Subcutaneous adipose tissue (tissue), 4 donors: ENCODE measurements around the gene OPCML. TPM values are rescaled to one million over a fixed set of nuclear protein-coding genes. Genes with fewer than 3 reads are reported as not detected.

Experiments used
- CTCF ChIP-seq: fragments of 450-650 bp; IDR thresholded peaks from one replicate; pipeline ENCODE4 v1.5.1; 2016; ENCODE audit warnings: low read depth, mild to moderate bottlenecking, control low read depth, antibody characterized with exemption, moderate library complexity
- total RNA-seq, 4 donors: library from RNA; depleted of rRNA; stranded (reverse); fragments of >200 nt; gene quantifications; one replicate each; pipeline ENCODE4 v1.1.0, GENCODE V29; 2016

Gene OPCML
- under 1 TPM in 1 of 4 donors, not detected in 3; under 0.01 TPM for total RNA-seq

GRCh38 chr11:133531971-133532651 is at the start of gene OPCML:
Gene OPCML, minus strand, starts transcription at chr11:133532501.
- no peak for TF ChIP-seq CTCF

GRCh38 chr11:133581091-133581490 is 48.8 kb upstream of the OPCML start:
- TF ChIP-seq CTCF, result no peak

GRCh38 chr11:133579165-133580031 is 47.1 kb upstream of the OPCML start:
- TF ChIP-seq CTCF, result no peak

GRCh38 chr11:133577403-133577802 is 45.1 kb upstream of the OPCML start:
- TF ChIP-seq CTCF, result no peak

GRCh38 chr11:133576351-133576750 is 44.0 kb upstream of the OPCML start:
- no peak for TF ChIP-seq CTCF

- TF ChIP-seq CTCF, result no peak
Observed at GRCh38 chr11:133573081-133573480, 40.8 kb upstream of the OPCML start.

- TF ChIP-seq CTCF, result no peak
Observed at GRCh38 chr11:133570376-133570775, 38.1 kb upstream of the OPCML start.
